HG02678 (cell line): ENCODE results near the gene SSC4D.
"Not testable (repeated sequence)": the region's sequence is repeated elsewhere in the genome, so short reads cannot be mapped to it uniquely, and the experiment has no call there.

ENCODE experiments used
- ATAC-seq: cut with Tn5 transposase; IDR thresholded peaks from one replicate; pipeline ENCODE4 v1.9.1; 2021; ENCODE audit warnings: mild to moderate bottlenecking, moderate library complexity; ENCODE audit not compliant: unreplicated experiment

The SSC4D gene

DNA sequence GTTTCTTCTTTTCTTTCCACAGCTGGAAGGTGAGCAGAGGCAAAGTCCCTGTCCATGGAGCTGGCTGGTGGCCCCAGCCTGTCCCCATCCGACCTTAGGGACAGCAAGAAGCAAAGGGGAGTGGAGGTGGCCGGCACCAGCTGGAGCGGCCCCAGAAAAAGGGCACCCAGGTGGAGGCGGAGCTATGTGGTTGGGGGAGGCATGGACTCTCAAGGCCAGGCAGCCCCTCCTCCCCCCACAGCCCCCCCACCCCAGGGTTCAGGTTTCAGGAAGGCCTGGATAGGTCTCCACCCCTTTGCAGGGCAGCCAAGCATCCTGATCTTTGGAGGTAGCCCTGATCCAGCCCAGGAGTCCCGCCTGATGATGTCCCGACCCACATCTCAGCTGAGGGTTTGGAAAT is at the start of gene SSC4D:
Gene SSC4D (minus strand): TSS at position 161 of the 400 bp plus-strand sequence. CDS start 5,258 bp downstream, outside the sequence.
- ATAC-seq, result no peak

DNA sequence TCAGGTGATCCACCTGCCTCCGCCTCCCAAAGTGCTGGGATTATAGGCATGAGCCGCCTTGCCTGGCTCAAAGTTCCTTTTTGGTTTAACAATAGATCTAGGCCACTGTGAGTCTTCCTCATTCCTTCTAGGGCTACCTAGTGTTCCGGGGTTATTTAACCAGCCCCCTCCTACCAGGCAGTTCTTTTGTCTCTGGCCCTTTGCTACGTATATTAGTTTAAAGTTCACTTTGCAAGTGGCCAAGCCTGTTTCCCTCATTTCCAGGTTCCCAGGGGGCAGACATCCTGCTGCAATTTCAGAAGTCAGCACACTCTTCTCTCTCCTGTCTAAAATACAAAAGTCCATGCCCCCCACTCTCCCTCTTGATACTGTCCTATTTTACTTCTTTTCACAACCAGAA is 49.0 kb upstream of the SSC4D start:
- ATAC-seq, result not testable (repeated sequence)

DNA sequence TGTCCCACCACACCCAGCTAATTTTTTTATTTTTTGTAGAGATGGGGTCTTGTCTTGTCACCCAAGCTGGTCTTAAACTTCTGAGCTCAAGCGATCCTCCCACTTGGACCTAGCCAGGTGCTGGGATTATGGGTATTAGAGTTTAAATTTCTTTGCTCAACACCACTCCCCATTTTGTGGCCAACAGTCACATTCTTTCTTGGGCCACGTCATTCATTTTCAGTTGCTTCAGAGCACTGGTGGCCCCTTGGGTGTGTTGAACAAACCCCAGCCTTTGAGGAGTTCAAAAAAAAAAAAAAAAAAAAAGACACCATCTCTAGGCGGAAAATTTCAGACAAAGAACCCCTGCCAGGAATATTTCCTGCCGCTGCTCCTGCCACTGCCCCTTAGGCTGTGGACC is 47.5 kb upstream of the SSC4D start:
- ATAC-seq, result not testable (repeated sequence)

DNA sequence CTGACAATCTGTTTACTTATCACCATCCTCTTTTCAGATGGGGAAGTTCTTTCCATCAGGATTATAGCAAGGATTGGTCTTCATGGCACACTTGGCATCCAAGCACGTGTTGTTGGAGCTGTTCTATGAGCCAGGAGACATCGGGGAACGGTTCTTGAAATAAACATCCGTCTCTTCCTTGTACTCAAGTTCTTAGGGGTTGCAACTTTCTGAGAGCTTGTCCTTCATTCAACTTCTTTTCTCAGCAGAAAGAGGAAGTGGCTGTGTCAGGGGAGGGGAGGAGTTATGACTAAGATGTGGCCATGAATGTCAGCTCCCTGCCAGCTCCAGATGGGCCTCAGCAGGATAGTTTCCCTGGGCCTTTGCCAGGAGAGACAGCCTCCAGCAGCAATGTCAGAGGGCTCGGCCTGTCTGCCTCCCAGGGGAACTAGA is 36.1 kb upstream of the SSC4D start:
- ATAC-seq, result peak; percentile 68

DNA sequence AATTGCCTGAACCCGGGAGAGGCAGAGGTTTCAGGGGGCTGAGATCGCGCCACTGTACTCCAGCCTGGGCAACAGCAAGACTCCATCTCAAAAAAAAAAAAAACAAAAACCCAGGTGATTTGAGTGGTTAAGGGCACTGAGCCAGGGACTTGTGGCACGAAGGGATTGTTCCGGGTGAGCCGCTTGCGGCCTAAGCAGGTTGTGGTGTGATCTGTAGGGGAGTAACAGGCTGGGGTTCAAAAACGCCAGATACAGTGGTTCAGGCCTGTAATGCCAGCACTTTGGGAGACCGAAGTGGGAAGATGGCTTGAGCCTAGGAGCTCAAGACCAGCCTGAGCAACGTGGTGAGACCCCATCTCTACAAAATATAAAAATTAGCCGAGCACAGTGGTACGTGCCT is 34.3 kb upstream of the SSC4D start:
- peak; percentile 63 for ATAC-seq

DNA sequence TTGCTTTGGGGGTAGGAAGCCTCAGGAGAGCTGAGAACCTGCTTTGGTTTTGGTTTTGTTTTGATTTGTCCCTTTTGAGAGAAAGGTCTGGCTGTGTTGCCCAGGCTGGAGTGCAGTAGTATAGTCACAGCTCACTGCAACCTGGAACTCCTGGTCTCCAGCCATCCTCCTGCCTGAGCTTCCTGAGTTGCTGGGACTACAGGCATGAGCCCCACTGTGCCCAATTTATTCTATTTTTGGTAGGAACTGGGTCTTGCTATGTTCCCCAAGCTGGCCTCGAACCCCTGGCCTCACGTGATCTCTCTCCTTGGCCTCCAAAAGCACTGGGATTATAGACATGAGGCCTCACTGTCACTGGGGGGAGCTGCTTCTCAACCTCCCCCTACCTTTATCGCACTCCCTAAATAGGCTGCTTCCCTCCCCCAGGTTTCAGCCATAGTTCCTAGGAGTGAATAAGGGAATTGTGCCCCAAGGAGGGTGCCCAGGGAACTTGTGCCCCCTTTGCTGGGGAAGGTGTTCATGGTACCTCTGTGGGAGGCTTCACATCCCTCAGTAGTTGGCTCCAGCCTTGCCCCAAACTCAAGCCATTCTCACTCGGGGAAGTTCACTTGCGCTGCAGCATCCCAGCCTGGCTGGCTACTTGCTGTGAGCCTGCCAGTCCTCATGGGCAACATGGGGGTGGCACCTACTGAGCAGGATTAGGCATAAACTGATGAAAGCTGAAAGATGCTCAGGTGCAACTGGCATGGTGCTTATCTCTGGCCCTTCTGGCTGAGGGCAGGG is 33.4 kb upstream of the SSC4D start:
- not testable (repeated sequence) for ATAC-seq

DNA sequence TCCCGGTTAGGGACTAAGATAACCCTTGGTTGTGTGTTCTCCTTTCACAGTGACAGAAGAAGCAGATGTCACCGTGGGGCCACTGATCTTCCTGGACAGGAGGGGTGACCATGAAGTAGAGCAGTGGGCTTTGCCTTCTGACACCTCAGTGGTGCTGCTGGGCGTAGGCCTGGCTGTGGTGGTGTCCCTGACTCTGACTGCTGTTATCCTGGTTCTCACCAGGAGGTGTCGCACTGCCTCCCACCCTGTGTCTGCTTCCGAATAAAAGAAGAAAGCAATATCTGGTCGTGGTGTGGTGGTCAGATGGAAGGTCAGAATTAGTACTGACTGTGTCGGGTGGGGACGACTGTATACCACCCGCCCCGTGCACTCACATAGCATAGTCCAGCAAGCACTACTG is 32.3 kb upstream of the SSC4D start:
- ATAC-seq, result peak; percentile 46

DNA sequence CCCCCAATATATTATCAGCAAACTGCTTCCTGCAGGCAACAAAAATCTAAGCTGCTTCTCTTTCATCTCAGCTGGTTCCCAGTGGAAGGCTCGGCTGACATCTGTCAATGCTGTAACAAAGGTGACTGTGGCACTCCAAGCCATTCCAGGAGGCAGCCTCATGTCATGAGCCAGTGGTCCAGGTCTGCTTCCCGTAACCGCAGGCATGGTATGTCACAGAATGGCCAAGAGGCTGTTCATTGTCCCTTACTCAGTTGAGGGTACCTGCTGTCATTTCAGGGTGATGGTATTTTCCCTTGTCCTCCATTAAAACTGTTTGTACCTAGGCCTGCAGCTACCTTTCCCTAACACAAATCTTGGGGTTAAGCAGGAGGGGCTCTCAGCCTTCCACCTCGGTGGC is 30.9 kb upstream of the SSC4D start:
- not testable (repeated sequence) for ATAC-seq

DNA sequence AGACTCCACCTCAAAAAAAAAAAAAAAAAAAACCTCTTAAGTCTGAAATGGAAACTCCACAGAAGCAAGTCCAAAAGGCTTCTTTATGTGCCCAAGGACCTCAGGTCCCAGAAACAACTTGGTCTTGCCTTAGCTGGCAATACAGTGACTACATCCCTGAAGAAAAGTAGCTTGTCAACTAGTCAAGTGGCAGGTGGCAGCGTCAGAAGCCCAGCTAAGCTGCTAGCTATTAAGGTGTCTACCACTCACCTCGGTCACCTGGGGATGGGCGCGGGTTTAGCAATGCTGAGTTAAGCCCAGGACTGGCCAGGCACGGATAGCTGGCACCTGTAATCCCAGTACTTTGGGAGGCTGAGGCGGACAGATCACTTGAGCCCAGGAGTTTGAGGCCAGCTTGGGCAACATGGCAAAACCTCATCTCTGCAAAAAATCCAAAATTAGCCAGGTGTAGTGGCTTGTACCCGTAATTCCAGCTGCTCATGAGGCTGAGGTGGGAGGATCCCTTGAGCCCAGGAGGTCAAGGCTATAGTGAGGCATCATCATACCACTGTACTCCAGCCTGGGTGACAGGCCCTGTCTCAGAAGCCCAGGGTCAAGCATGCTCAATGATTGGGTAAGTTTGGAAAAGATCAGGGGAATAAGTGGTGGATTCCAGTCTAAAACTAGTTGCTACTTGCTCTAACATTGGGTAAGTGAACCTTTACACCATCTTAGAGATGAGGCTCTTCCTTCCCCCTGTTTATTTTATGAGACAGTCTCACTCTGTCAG is 29.8 kb upstream of the SSC4D start:
- ATAC-seq, result not testable (repeated sequence)

DNA sequence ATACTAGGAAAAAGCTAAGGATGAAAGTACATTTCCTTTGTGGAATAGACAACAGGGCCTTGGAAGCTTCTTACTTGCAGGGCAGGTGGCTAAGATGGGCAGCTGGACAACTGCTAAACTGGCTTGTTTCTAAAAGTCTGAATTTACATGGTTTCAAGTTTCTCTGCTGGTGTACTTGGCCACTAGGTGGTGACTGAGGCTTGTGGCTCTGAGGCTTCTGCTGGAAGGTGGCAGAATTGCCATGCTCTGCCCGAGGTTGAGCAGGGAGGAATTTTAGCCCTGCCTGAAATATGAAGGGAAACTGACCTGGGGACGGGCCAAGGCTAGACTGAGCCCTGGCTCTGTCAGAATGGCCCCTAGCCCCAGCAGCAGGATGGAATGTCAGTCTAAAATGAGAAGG is 28.4 kb upstream of the SSC4D start:
- ATAC-seq, result peak; percentile 64

DNA sequence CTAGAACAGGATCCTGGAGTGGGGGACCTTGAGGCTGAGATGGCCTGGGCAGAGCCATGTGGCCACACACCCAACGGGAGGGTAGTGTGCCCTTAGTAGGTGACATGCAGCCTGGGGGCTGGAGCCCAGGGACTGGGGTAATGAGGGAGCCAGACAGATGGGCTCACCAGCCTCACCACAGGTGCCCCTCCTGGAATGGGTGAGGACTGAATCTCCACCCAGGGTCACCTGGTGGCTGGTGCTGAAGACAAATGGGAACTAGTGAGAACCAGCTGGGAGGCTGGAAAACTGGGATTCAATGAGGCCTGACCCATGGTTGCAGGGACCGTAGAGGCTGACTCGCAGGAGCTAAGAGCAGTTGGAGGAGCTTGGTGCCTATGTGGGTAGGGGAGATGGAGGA is 21.3 kb upstream of the SSC4D start:
- ATAC-seq, result no peak

DNA sequence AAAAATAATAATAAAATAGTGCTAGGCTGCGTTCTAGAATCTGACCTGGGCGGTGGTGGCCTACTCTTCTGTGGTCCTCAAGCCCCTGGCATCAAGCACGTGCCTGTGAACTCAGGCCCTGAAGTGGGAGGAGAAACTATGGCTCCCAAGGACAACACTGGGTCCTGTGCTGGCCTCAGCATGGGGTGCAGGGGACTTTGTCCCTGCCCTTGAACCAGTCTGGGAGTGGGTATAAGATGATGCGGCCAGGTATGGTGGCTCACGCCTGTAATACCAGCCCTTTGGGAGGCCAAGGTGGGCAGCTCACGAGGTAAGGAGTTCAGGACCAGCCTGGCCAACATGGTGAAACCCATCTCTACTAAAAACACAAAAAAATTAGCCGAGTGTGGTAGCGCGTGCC is 20.7 kb upstream of the SSC4D start:
- no peak for ATAC-seq

DNA sequence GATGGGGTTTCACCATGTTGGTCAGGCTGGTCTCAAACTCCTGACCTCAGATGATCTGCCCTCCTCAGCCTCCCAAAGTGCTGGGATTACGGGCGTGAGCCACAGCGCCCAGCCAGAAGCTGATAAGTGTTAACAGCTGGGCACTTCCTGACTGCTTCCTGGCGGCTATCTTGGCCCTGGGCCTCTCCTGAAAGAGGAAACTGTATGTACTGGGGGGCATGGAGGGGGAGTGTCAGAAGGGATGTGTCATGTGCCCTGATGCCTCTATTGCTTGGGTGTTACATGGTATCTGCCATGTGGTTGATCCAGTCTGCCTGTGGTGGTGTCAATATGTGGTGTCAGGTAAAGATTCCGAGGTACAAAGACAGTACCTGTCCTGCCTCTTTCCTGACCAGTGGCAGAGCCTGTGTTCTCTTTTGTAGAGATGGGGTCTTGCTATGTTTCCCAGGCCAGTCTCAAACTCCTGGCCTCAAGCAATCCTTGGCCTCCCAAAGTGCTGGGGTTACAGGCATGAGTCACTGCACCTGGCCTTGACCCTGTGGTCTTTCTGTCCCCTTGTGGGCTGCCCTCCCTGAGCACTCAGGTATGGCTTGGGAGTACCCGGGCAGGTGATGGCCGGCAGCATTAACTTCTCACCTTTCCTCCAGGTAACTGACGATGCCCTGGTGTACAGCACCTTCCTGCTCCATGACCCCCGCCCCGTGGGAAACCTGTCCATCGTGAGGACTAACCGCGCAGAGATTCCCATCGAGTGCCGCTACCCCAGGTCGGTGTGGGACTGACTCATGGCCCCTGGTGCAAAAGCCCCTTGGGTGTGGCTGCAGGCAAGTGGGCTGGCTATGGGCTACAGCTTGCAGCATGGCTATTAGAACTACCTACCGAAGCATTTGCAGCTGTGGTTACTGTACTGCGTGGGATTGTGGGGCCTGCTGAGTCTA is 19.6 kb upstream of the SSC4D start:
- ATAC-seq, result no peak

DNA sequence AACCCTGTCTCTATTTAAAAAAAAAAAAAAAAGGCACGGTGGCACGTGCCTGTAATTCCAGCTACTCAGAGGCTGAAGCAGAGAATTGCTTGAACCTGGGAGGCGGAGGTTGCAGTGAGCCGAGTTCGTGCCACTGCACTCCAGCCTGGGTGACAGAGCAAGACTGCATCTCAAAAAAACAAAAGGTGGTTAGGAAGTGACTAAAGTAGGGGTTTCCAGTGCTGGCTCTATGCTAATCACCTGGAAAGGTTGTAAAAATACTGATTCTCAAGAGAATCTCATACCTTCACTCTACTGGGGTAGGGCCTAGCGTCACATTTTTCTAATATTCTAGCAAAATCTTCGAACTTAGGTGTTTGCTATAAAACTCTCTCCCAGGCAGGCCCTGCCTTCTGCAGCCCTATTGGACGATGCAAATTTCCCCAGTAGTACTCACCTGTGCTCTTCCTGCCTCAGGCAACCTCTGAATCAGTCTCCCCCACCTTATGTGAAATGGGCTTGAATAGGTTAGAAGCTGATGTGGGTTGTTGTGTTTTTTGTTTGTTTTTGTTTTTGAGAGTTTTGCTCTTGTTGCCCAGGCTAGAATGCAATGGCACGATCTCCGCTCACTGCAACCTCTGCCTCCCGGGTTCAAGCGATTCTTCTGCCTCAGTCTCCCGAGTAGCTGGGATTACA is 18.8 kb upstream of the SSC4D start:
- ATAC-seq, result no peak

DNA sequence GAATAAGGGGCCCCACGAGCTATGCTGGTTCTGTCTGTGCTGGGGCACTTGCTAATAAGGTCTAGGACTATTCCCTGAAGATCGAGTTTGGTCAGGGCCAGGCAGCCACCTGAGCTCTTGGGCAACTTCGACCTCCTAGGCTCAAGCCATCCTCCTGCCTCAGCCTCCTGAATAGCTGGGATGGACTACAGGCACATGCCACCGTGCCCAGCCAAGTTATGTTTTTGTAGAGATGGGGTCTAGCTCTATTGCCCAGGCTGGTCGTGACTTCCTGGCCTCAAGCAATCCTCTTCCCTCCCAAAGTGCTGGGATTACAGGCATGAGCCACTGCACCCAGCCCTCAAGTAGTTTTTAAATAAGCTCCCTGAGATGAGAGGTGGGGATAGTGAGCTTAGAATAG is 18.1 kb upstream of the SSC4D start:
- no peak for ATAC-seq

DNA sequence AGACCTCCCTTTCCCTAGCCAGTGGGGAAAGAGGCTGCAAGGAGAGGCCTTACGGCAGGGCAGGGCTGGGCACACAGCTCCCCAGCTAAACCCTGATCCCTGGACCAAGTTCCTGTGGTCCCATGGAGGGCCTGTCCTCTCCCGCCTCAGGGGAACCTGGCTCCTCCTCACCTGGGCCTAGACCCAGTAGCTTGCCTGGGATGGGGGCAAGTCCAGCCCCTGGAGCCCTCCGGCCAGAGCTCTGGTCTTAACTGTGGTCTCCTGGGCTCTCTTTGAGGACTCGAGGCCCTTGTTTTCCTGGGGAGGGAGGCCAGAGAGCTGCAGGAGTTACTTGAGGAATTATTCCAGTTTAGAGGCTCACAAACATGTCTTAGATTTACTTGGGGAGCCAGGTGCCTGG is 16.7 kb upstream of the SSC4D start:
- no peak for ATAC-seq

DNA sequence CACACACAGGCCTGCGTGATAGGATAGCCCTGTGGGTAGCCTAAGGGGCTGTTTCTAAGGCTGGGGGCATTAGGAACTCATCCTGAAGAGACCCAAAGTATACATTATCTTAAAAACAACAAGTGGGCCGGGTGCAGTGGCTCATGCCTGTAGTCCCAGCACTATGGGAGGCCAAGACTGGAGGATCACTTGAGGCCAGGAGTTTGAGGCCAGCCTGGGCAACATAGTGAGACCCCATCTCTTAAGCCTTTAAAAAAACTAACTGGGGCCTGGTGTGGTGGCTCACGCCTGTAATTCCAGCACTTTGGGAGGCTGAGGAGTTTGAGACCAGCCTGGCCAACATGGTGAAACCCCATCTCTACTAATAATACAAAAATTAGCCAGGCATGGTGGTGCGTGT is 16.1 kb upstream of the SSC4D start:
- not testable (repeated sequence) for ATAC-seq

DNA sequence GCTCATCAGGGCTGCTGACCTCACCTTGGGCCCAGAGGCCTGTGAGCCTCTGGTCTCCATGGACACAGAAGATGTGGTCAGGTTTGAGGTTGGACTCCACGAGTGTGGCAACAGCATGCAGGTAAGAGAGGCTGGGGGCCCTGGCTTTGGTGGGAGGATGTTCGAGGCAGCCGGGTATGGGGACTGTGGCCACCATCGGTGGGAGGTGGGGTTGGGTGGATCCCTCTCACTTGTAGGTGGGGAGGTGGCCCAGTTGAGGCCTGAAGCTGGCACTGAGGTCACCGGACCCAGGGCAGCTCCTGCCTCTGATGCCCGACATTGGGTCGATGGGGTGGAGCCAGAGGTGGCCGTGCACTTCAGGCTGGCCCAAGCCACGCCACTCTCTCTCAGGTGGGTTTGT is 15.7 kb upstream of the SSC4D start:
- no peak for ATAC-seq

DNA sequence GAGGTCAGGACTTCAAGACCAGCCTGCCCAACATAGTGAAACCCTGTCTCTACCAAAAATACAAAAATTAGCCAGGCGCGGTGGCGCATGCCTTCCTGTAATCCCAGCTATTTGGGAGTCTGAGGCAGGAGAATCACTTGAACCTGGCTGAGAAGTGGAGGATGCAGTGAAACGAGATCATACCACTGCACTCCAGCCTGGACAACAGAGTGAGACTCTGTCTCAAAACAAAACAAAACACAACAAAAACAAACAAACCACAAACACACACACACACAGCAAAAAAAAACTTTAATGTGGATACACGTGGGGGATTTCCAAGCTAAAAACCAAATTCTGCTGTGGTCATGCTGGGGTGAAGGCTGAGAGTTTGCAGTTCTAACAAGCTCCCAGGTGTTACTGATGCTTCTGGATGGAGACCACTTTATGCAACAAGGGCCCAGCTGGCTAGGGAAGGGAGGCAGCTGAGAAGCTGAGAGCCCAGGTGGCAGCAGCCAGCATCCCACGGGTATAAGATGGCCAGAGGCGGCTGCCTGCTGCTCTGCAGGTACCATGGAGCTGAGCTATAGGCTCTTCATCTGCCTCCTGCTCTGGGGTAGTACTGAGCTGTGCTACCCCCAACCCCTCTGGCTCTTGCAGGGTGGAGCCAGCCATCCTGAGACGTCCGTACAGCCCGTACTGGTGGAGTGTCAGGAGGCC is 15.1 kb upstream of the SSC4D start, which contains the start of gene ZP3:
Gene ZP3 (plus strand): TSS at position 538 of the 699 bp plus-strand sequence. CDS start 15 bp downstream, at position 553.
- ATAC-seq, result peak; percentile 64
